Stimulated activated naive CD8-positive, alpha-beta T cell treated with anti-CD3 and anti-CD28 coated beads, Interleukin-15, amount 100 ng/mL, for 72 hours (primary cell): ENCODE measurements around the gene FMNL2.

Source experiments
- ATAC-seq: fragments of 150-1000 bp; cut with Tn5 transposase; 2 replicates; pipeline ENCODE4 v1.10.0; 2021; ENCODE audit warnings: mild to moderate bottlenecking, moderate library complexity
- DNase-seq, 2 donors: peaks; one replicate each; pipeline ENCODE4 v3.0.0; 2021 to 2022
- H3K27ac Mint-ChIP-seq, 2 donors: one replicate each; pipeline ENCODE4 v1.8.0; 2022; ENCODE audit warnings: mild to moderate bottlenecking in 2 of 2, mixed read lengths in 2 of 2, moderate library complexity in 2 of 2
- H3K27me3 Mint-ChIP-seq: one replicate; pipeline ENCODE4 v1.8.0; 2022; ENCODE audit warnings: mixed read lengths
- H3K4me1 Mint-ChIP-seq: one replicate; pipeline ENCODE4 v1.8.0; 2022; ENCODE audit warnings: mild to moderate bottlenecking, mixed read lengths
- H3K4me3 Mint-ChIP-seq, 2 donors: one replicate each; pipeline ENCODE4 v1.8.0; 2022; ENCODE audit warnings: mild to moderate bottlenecking in 2 of 2, mixed read lengths in 2 of 2, moderate library complexity in 1 of 2
- H3K9me3 Mint-ChIP-seq, 2 donors: one replicate each; pipeline ENCODE4 v1.8.0; 2022; ENCODE audit warnings: mixed read lengths in 2 of 2

The FMNL2 gene

DNA sequence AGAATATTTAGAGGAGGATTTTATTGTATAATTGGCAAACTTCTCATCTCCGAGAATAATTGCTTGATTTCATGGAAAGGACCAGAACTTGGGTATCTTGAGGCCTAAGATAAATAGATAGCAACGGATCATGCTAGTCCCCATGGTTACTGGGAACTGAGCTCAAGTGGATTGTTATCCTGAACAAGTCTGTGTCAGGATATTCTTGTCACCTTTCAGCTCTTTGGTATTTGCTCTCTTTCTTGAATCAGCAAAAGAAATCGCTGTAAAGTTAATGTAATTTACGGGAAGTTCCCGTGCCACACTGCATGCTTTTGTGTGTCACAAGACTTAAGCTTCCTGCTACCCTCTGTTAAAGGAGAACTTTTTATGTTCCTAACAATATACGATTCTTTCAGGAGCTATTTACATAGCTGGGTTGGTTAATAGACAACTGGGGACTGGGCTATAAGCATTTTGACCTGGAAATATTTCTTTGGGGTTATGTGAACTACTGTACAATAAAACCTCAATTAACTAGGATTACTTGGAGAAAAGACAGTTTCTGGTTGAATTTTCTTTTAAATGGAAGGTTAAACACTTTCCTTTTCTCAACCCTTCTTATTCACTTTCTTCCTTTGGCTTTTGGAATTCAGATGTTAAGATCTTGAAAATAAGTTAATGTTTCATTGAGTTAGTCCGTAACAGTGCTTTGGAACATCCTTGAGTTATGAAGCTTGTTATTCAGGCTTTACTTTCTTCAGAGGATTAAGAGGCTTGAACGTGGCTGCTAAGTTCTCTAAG, 151.2 kb downstream of the FMNL2 start:
- Mint-ChIP-seq H3K4me3 (no peak overlapping the region), H3K27me3 (peaks cover 18% of the 10 kb centered on the region), H3K27ac (no peak overlapping the region), H3K4me1 (no peaks in the 10 kb centered on the region), H3K9me3 (no peaks in the 10 kb centered on the region)
- DNase-seq (no peak), ATAC-seq (no peak)

DNA sequence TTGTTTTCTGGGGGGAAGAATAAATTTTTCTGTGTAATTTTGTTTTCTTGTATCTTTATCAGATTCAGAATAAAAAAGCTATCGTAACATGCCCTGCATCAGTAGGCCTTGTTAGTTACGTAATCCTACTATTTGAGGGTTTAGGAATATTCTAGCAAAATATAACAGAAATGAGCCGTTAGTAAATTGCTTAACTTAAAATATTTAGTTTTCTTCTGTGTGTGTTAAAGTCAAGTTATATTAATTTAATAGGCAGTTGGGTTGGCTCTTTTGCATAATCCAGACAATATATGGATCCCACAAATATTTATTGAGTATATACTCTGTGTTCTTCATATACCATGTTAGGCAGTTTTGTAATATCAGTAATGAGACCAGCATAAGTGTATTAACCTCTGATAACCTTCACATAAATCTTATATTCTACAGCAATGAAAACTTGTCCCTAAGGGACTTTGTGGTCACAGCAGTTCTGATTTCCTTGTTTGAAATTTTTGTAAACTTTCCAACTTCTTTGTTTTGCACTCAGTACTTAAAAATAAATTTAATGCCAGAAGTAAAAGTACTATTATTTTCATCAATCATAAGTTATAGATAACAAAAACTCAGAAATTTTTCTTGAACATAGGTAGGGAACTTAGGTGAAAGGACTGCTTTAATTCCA, 151.9 kb downstream of the FMNL2 start:
- H3K9me3 Mint-ChIP-seq, result no peaks in the 10 kb centered on the region
- H3K27ac Mint-ChIP-seq, result no peak overlapping the region
- H3K4me1 Mint-ChIP-seq, result no peaks in the 10 kb centered on the region
- no peak overlapping the region for H3K4me3 Mint-ChIP-seq
- DNase-seq, result no peak
- peaks cover 23% of the 10 kb centered on the region for H3K27me3 Mint-ChIP-seq
- ATAC-seq, result no peak

DNA sequence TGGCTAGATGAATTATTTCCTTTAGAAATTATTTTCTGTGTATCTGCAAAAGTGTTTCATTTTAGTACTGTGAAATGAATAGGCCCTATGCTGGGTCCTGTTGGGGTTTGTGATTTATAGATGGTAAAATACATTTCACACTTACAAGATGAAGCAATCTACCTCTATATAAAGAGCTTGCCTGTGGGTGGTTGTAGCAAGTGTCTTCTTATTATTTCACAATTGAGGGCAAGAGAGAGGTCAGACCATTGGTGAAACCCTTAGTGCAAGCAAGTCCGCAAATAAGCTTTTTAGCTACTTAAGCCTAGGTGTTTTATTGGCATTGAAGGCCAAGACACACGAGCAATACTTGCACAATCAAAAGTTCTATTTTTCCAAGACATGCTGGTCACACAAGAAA, 153.1 kb downstream of the FMNL2 start:
- DNase-seq (no peak), ATAC-seq (no peak)
- no peaks in the 10 kb centered on the region for H3K9me3 Mint-ChIP-seq
- H3K4me1 Mint-ChIP-seq, result no peaks in the 10 kb centered on the region
- no peak overlapping the region for H3K27ac Mint-ChIP-seq
- H3K27me3 Mint-ChIP-seq, result peaks cover 23% of the 10 kb centered on the region
- H3K4me3 Mint-ChIP-seq, result no peak overlapping the region

DNA sequence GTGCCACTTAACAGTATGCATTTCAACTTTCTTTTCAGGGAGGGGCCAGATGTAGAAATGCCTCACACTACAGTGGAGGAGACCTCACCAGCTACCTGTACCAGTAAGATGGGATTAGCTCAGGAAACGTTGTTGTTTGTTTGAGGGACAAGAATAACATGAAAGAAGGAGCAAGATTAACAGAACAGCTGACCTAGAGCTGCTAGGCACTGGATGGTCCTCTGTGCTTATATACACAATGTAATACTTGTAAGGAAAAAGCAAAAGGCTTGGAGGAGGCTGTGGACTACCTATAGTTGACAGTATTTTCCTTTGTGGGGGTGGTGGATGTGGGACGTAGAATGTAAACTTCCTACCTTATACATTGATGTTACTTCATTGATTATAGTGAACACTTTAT, 154.4 kb downstream of the FMNL2 start:
- no peak for ATAC-seq
- no peak for DNase-seq
- Mint-ChIP-seq H3K27ac (no peak overlapping the region), H3K9me3 (no peaks in the 10 kb centered on the region), H3K27me3 (peaks cover 33% of the 10 kb centered on the region), H3K4me1 (no peaks in the 10 kb centered on the region), H3K4me3 (no peak overlapping the region)

DNA sequence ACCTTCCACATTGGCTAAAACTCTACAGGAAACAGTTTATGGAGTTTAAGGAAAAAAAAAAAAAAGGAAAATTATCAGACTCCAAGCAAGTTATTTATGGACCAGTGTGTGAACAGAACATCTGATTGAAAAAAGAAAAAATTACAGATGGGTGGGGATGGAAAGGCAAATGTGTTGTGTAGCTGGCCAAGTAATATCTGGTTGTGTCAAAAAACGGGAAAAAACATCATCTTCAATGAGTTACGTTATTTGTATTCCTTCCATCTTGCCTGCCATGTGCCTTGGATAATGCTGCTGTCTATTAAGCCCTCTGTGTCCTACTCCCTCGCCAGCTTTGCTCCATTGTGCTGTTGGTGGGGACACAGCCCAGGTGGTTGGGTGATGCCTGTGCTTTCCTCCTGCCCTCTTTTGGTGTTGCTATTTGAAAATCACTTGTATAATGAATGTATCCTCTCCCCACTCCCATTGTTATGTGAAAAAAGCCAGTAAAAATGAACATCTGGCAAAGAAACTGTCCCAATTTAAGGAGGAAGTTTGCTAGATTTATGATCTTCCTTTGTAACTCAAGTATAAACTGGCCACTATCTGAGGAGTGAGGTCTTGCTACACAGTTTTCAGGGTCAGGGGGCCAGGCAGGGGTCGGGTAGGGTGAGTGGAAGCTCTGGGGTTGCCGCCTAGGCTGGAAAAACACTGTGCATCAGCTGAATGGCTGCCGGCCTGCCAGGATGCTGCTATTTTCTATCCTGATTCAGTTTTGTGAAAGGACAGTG, 155.9 kb downstream of the FMNL2 start:
- no peak overlapping the region for H3K27ac Mint-ChIP-seq
- no peaks in the 10 kb centered on the region for H3K9me3 Mint-ChIP-seq
- peaks cover 33% of the 10 kb centered on the region for H3K27me3 Mint-ChIP-seq
- H3K4me3 Mint-ChIP-seq, result no peak overlapping the region
- DNase-seq, result no peak
- ATAC-seq, result no peak
- H3K4me1 Mint-ChIP-seq, result no peaks in the 10 kb centered on the region

DNA sequence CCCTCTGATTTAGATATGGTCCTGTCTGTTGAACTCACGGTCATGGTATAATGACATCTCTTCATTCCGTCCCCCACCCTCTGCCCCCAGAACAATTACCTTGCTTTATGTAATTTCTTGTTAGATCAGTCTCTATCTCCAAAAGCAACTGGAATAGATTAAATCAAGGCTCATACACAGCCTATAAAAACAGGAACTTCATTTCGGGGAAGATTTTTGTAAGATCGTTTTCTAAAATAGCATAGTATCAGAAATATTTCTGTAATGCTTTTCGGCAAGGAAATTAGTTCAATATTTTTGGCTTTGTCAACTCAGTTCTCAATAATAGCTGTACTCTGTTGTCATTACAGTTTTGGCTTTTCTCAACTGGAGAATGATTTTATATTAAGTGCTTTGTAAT, 157.2 kb downstream of the FMNL2 start:
- H3K27ac Mint-ChIP-seq, result no peak overlapping the region

DNA sequence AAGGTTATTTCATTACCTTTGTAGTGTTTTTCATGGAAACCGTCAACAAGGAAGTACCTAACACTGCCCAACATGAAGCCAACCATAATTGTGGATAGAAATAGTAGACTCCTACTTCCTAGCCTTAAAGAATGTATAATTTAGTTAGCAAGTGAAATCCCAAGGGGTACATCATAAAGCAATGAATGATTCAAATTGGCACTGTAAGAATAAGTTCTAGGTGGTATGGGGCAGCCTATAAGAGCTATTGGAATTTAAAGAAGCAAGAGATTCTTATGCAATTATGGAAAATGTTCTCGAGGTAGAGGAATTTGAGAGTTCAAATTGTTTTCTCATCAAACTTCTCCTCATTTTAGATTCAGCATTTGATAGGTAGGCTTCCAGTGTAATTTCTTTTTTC, 157.9 kb downstream of the FMNL2 start:
- Mint-ChIP-seq H3K27ac (no peak overlapping the region), H3K4me1 (no peaks in the 10 kb centered on the region), H3K27me3 (peaks cover 25% of the 10 kb centered on the region), H3K4me3 (no peak overlapping the region), H3K9me3 (no peaks in the 10 kb centered on the region)
- ATAC-seq, result no peak
- DNase-seq, result no peak

More for the DNA sequence above, 157.2 kb downstream of the FMNL2 start:
- Mint-ChIP-seq H3K4me3 (no peak overlapping the region), H3K9me3 (no peaks in the 10 kb centered on the region), H3K27me3 (peaks cover 25% of the 10 kb centered on the region), H3K4me1 (no peaks in the 10 kb centered on the region)
- DNase-seq (no peak), ATAC-seq (no peak)

DNA sequence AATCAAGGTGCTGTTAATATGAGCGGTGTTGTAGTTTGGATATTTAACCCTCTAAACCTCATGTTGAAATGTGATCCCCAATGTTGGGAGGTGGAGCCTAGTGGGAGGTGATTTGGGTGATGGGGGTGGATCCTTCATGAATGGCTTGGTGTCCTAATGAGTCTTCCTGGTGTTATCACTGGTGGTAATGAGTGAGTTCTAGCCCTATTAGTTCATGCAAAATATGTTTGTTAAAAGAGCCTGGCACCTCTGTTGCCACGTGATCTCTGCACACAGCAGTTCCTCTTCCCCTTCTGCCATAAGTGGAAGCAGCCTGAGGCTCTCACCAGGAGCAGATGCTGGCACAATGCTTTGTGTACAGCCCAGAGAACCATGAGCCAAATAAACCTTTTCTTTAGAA, 158.4 kb downstream of the FMNL2 start:
- Mint-ChIP-seq H3K4me3 (no peak overlapping the region), H3K27ac (no peak overlapping the region), H3K4me1 (no peaks in the 10 kb centered on the region), H3K27me3 (peaks cover 25% of the 10 kb centered on the region), H3K9me3 (no peaks in the 10 kb centered on the region)
- DNase-seq, result no peak
- ATAC-seq, result no peak

DNA sequence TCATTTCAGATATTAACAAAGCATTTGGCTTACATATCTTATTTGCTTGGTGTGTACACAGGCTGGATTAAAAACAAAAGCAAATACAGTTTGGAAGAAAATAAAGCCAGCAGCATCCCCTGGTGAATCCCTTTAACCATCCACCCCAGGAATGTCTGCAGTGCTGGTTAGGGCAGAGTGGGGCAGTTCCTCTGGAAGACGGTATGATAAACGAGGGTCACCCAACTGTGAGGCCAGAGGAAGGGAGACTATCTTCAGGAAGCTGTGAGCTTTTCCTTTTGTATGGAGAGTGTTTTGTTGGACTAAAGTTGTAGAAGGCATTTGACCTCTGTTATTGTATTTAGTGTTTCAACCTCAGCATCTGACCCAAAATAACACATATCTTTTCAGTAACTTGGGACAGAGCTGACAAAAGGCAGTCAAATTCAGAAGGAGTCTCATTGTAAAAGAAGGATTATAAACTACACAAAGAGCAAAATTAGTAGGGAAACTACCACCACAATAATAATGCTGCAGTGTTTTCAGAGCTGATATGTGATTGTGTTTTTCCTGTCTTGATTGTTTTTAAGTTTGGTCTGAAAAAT, 159.1 kb downstream of the FMNL2 start:
- peaks cover 25% of the 10 kb centered on the region for H3K27me3 Mint-ChIP-seq
- DNase-seq, result no peak

DNA sequence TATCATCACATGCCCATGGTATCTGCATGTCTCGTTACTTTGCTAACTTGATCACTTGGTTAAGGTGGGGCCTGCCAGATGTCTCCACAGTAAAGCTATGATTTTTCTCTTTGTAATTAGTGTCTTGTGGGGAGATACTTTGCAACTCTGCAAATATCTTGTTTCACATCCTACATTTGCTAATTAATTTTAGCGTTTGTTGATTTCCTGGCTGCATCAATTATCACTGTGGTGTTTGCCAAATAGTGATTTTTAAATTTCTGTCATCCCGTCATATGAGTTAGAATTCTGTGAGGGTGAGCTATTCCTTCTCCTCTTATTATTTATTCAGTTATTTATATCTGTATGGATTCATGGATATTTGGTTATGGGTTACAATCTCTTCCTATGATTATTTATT, 161.4 kb downstream of the FMNL2 start:
- Mint-ChIP-seq H3K27ac (no peak overlapping the region), H3K4me3 (no peak overlapping the region), H3K4me1 (no peaks in the 10 kb centered on the region), H3K27me3 (peaks cover 12% of the 10 kb centered on the region), H3K9me3 (no peaks in the 10 kb centered on the region)
- no peak for ATAC-seq
- no peak for DNase-seq

More for the DNA sequence above, 159.1 kb downstream of the FMNL2 start:
- ATAC-seq, result no peak
- Mint-ChIP-seq H3K4me1 (no peaks in the 10 kb centered on the region), H3K27ac (no peak overlapping the region), H3K4me3 (no peak overlapping the region), H3K9me3 (no peaks in the 10 kb centered on the region)

DNA sequence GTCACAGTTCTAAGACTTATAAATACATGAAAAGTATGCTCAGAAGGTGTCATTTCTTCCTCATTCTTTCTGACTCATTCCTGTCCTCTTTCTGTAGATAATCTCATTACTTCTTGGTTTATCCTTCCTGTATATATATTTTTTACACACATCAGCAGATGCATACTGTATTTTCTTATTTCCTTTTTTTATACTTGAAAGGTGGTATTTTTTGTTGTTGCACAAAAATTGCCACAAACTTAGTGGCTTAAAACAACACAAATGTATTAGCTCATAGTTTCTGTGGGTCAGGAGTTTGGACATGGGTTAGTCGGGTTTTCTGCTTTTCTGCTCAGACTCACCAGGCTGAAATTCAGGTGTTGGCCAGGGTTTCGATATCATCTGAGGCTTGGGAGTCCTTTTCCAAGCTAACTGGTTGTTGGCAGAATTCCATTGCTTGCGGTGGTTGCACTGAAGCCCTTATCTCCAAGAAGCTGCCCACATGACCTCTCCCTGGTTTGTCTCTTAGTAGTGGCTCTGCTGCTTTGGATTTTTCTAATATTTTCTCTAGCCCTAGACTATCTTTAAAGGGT, 162.6 kb downstream of the FMNL2 start:
- Mint-ChIP-seq H3K9me3 (peaks cover 0 to 1% of the 10 kb centered on the region in 2 donors), H3K27me3 (peaks cover 10% of the 10 kb centered on the region), H3K4me1 (no peaks in the 10 kb centered on the region), H3K27ac (no peak overlapping the region), H3K4me3 (no peak overlapping the region)
- ATAC-seq, result no peak
- DNase-seq, result no peak

DNA sequence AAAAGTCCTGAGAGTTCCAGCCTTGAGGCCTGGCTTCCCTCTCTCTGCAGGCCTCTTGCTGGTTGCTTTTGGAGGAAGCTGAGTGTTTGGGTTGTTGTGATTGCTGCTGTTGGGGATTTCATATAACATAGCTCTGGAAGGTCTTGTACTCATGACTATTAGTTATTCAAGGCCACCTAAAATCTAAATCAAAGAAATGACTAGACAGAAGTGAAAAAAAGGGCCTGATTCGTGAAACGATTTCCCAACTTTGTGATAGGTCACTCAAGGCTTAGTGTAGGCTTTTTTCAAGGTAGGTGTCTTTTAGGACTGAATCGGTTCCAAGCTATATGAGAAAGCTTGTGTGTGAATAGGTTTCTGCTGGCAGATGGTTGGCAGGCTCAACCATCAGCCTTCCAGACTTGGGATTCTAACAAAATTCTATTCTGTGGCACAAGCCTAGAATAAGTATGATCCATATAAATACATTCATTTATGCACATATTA, 164.4 kb downstream of the FMNL2 start:
- H3K4me3 Mint-ChIP-seq, result no peak overlapping the region
- DNase-seq (no peak), ATAC-seq (no peak)
- no peak overlapping the region for H3K27ac Mint-ChIP-seq
- H3K9me3 Mint-ChIP-seq, result peaks cover 0 to 9% of the 10 kb centered on the region in 2 donors
- no peaks in the 10 kb centered on the region for H3K4me1 Mint-ChIP-seq
- no peaks in the 10 kb centered on the region for H3K27me3 Mint-ChIP-seq

DNA sequence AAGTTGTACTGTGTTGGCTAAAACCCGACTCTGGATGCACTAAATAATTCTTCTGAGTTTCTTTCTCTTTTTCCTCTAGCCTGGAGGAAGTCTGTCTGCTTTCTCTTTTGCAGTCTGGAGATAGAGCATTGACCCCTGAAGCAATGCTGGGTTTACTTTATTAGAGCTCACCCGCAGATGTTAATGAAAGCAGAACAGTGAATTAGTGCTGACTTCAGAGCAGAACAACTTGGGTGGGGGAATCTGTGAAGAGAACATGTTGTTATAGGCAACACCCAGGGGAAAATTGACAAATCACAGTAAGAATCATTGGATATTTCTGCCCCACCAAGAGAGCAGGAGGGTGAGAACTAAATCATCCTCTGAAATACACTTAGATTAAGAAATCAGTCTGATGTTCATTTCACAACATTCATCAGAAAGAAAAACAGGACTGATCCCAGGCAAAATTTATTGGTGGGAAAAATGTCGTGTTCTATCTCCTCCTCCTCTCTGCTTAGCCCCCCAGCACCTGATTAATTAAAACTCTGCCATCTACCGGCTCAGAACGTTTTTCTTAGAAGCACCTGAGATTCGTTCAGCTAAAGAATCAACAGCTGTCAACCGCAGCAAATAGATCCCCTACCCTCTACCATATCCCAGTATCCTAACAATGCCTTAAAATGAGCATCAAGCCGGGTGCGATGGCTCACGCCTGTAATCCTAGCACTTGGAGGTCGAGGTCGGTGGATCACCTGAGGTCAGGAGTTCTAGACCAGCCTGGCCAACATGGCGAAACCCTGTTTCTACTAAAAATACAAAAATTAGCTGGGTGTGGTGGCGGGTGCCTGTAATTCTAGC, 165.1 kb downstream of the FMNL2 start:
- no peak overlapping the region for H3K27ac Mint-ChIP-seq

DNA sequence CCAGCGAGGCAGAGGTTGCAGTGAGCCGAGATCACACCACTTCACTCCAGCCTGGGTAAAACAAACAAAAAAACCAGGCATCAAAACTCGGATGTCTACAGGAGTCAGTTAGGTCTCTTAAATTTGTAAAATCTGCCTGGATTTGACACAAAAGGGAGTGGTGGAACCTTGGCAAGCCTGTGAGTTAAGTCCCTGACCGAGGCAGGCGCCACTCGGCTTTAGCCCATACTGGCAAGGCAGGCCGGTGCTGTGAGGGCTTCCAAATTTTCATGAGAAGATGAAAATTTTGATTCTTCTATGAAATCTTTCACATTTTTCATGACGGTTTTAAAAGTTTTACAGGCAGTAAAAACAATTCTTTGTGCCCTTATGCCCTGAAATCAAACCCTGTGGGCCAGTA, 165.8 kb downstream of the FMNL2 start:
- Mint-ChIP-seq H3K4me3 (no peak overlapping the region), H3K27me3 (no peaks in the 10 kb centered on the region), H3K4me1 (no peaks in the 10 kb centered on the region), H3K9me3 (peaks cover 0 to 9% of the 10 kb centered on the region in 2 donors), H3K27ac (no peak overlapping the region)
- DNase-seq (no peak), ATAC-seq (no peak)

More for the DNA sequence above, 165.1 kb downstream of the FMNL2 start:
- peaks cover 0 to 9% of the 10 kb centered on the region in 2 donors for H3K9me3 Mint-ChIP-seq
- H3K4me1 Mint-ChIP-seq, result no peaks in the 10 kb centered on the region
- DNase-seq (no peak), ATAC-seq (no peak)
- no peak overlapping the region for H3K4me3 Mint-ChIP-seq
- H3K27me3 Mint-ChIP-seq, result no peaks in the 10 kb centered on the region
